HUES6 (cell line): Measurements from ENCODE around the gene TBX10.
"Not testable (repeated sequence)": the region's sequence is repeated elsewhere in the genome, so short reads cannot be mapped to it uniquely, and the experiment has no call there.

Experiments used
- H3K27ac ChIP-seq: 2 replicates; pipeline ENCODE4 v1.7.0; 2013; ENCODE audit warnings: low read depth, mild to moderate bottlenecking, low read length, inconsistent platforms
- H3K27me3 ChIP-seq: 2 replicates; pipeline ENCODE4 v1.6.1; 2013; ENCODE audit warnings: low read length; ENCODE audit not compliant: control insufficient read depth, insufficient read depth
- H3K36me3 ChIP-seq: 2 replicates; pipeline ENCODE4 v1.6.1; 2013; ENCODE audit warnings: low read length; ENCODE audit not compliant: control insufficient read depth, insufficient read depth
- H3K4me1 ChIP-seq: 2 replicates; pipeline ENCODE4 v1.6.1; 2013; ENCODE audit warnings: low read length; ENCODE audit not compliant: control insufficient read depth, insufficient read depth
- H3K4me3 ChIP-seq: 2 replicates; pipeline ENCODE4 v1.5.1; 2013; ENCODE audit warnings: low read depth, low read length
- H3K9ac ChIP-seq: one replicate; pipeline ENCODE4 v1.6.1; 2013; ENCODE audit warnings: mild to moderate bottlenecking, low read length
- H3K9me3 ChIP-seq: 2 replicates; pipeline ENCODE4 v1.6.1; 2013; ENCODE audit warnings: low read depth, low read length; ENCODE audit not compliant: control insufficient read depth, insufficient read depth

Gene TBX10

GRCh38 chr11:67663532-67664212 lies 24.1 kb upstream of the TBX10 start:
- Histone ChIP-seq H3K27ac (no peak overlapping the region), H3K27me3 (no peaks in the 10 kb centered on the region; the same call in 1 of the 2 replicates), H3K4me1 (no peaks in the 10 kb centered on the region), H3K9ac (no peak overlapping the region), H3K9me3 (no peaks in the 10 kb centered on the region), H3K4me3 (no peak overlapping the region), H3K36me3 (no peaks in the 10 kb centered on the region)

GRCh38 chr11:67662835-67663531 lies 23.4 kb upstream of the TBX10 start:
- H3K4me3 ChIP-seq: no peak overlapping the region
- no peaks in the 10 kb centered on the region for H3K36me3 ChIP-seq
- no peaks in the 10 kb centered on the region; the same call in 1 of the 2 replicates for H3K27me3 ChIP-seq
- no peaks in the 10 kb centered on the region for H3K4me1 ChIP-seq
- H3K9ac ChIP-seq: no peak overlapping the region
- H3K27ac ChIP-seq: no peak overlapping the region
- H3K9me3 ChIP-seq: no peaks in the 10 kb centered on the region

- H3K27me3 ChIP-seq: no peaks in the 10 kb centered on the region; the same call in 1 of the 2 replicates
- no peaks in the 10 kb centered on the region for H3K36me3 ChIP-seq
- no peak overlapping the region for H3K27ac ChIP-seq
- no peak overlapping the region for H3K4me3 ChIP-seq
- peaks cover 7% of the 10 kb centered on the region for H3K9me3 ChIP-seq
- H3K4me1 ChIP-seq: no peaks in the 10 kb centered on the region
- no peak overlapping the region for H3K9ac ChIP-seq
Measured at GRCh38 chr11:67662142-67662834, 22.7 kb upstream of the TBX10 start.

- not testable (repeated sequence) for H3K4me1 ChIP-seq, H3K9ac ChIP-seq, H3K27ac ChIP-seq, H3K36me3 ChIP-seq, H3K4me3 ChIP-seq, H3K27me3 ChIP-seq
- peaks cover 21% of the 10 kb centered on the region for H3K9me3 ChIP-seq
Measured at GRCh38 chr11:67660752-67661151, 21.2 kb upstream of the TBX10 start.

- H3K27me3 ChIP-seq, H3K27ac ChIP-seq, H3K9ac ChIP-seq, H3K4me3 ChIP-seq, H3K36me3 ChIP-seq, H3K4me1 ChIP-seq: not testable (repeated sequence)
- H3K9me3 ChIP-seq: peaks cover 26% of the 10 kb centered on the region
Measured at GRCh38 chr11:67659651-67660165, 20.1 kb upstream of the TBX10 start.

GRCh38 chr11:67657300-67657699 lies 17.7 kb upstream of the TBX10 start:
- Histone ChIP-seq H3K9ac (no peak overlapping the region), H3K27ac (no peak overlapping the region), H3K9me3 (peaks cover 26% of the 10 kb centered on the region), H3K4me1 (no peaks in the 10 kb centered on the region), H3K4me3 (no peak overlapping the region), H3K36me3 (no peaks in the 10 kb centered on the region), H3K27me3 (no peaks in the 10 kb centered on the region; the same call in 1 of the 2 replicates)

GRCh38 chr11:67656278-67656922 lies 16.8 kb upstream of the TBX10 start:
- peaks cover 26% of the 10 kb centered on the region for H3K9me3 ChIP-seq
- no peak overlapping the region for H3K9ac ChIP-seq
- no peaks in the 10 kb centered on the region for H3K36me3 ChIP-seq
- H3K4me1 ChIP-seq: no peaks in the 10 kb centered on the region
- no peaks in the 10 kb centered on the region for H3K27me3 ChIP-seq
- no peak overlapping the region for H3K27ac ChIP-seq
- no peak overlapping the region for H3K4me3 ChIP-seq

- Histone ChIP-seq H3K9me3 (peaks cover 26% of the 10 kb centered on the region), H3K4me3 (no peak overlapping the region)
Measured at GRCh38 chr11:67654225-67654624, 14.7 kb upstream of the TBX10 start.

GRCh38 chr11:67652965-67653845 lies 13.6 kb upstream of the TBX10 start:
- Histone ChIP-seq H3K9ac (no peak overlapping the region), H3K4me1 (no peaks in the 10 kb centered on the region), H3K9me3 (peaks cover 26% of the 10 kb centered on the region), H3K36me3 (no peaks in the 10 kb centered on the region), H3K27ac (no peak overlapping the region), H3K4me3 (no peak overlapping the region), H3K27me3 (no peaks in the 10 kb centered on the region)

More at GRCh38 chr11:67654225-67654624, 14.7 kb upstream of the TBX10 start:
- no peak overlapping the region for H3K27ac ChIP-seq
- H3K36me3 ChIP-seq: no peaks in the 10 kb centered on the region
- H3K27me3 ChIP-seq: no peaks in the 10 kb centered on the region
- H3K4me1 ChIP-seq: no peaks in the 10 kb centered on the region
- H3K9ac ChIP-seq: no peak overlapping the region
